NCI-H524 treated with DMSO at 0.1 percent for 48 hours (cell line): ENCODE data around the gene MPPE1.
"Not testable (repeated sequence)": the region's sequence is repeated elsewhere in the genome, so short reads cannot be mapped to it uniquely, and the experiment has no call there.

Source experiments
- DNase-seq: peaks from one replicate; lab custom pipeline; 2025; lab: John Stamatoyannopoulos, UW

Gene MPPE1

GRCh38 chr18:11908182-11909060 is at the start of gene MPPE1:
MPPE1 (minus strand) TSS chr18:11908317; CDS start chr18:11897264, 11,053 bp downstream.
- DNase-seq = no peak

GRCh38 chr18:11957636-11958035 is 49.5 kb upstream of the MPPE1 start:
- DNase-seq = no peak

DNA sequence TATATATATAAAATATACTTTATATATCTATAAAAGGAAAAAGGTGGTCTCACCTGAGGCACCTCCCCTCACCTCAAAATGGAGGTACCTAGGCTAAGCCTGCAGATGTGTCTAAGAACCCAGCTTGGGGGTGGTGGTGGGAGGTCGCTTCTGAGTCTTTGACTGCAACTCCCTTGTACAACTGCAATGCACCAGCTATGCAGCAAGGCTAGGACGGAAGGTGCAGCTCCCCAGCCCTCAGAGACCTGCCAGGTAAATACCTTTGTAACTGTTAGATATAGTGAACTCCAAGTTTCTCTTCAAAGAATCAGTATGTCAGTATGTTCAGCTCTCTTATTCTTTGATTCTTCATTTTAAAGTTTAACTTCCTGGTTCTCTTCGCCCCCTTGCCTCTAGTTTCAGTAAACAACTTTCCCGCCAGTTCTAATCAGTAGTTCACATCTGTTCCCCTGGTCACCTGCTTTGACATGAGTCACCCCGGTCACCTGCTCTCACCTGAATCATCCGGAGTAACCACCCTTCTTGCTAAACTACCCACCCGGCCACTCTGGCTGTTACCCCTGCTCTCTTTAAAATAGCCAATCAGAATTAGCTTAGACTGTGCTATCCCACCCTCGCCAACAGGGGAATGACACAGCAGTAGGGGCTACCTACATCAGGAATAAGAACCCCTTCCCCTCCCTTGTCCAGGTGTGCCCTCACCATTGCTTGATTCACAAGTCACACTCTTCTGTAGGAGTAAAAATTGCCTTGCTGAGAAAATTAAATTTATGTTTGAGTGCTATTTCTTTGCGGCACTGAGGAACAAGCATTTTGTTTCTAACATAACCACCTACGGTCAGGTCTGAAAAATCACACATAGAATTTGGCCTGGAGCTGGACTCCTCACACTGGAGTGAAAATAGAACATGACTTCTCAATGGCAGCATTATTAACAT is 48.5 kb upstream of the MPPE1 start:
- DNase-seq = no peak

DNA sequence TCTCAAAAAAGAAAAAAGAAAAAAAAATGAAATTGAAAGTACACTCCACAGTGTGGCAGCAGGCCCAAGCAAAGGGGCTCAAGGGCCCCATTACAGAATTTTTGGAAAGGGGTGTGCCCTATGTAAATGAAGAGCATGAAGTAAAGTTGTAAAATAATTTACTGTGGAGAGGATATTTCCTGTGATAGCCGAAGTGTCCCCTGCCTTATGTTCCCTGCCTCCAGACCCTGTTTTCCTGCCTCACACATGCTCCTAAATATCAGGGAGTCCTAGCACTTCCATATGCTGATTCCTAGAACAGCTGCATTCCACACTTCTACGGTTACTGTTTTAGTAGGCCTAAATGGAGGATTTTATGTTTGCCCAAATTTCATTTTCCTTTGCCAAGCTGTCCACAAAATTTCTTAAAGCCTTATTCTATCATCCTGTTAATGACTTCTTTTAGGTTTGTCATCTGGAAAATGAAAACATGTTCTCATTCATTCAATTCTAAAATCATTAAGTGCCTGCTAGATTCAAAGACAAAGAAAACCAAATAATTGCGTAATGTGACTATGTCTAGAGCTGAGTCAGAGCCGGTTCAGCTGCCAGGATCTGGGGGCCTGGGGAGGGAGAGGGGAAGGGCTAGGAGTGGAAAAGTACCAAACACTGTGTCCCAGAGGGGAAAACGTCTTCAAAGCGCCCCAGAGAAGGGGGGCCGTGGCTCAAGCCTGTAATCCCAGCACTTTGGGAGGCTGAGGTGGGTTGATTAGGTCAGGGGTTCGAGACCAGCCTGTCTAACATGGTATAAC is 47.3 kb upstream of the MPPE1 start:
- DNase-seq = no peak

DNA sequence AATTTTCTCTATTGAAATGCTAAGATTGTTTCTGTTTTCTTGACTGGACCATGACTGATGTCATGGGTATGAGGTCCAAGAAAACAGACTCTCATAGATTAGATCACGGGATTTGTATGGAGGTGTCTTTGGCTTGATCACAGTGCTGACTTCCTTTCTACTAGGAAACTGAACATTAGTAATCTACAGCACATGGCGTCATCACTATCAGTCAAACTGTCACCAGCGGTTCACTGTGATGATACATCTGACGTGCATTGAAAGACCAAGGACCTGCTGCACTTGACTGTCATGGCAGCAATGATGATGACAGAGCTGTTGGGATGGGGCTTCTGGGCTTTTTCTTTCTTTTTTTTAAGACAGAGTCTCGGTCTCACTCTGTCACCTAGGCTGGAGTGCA is 45.0 kb upstream of the MPPE1 start:
- DNase-seq = no peak

DNA sequence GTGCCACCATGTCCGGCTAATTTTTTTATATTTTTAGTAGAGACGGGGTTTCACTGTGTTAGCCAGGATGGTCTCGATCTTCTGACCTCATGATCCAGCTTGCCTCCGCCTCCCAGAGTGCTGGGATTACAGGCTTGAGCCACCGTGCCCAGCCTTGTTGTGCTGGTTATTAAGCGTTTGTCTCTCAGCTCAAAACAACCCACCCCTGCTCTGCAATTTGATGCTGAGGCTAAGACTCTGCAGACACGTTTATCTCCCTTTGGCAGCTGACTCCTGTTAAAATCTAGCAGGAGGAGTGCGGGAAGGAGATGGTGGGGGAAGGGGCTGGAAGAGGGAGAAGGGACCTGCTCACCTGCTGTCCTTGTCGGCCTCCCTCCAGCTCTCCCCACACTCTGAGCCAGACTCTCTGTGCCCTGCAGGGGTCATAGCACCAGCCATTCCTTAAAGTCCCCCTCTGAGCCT is 43.3 kb upstream of the MPPE1 start:
- no peak for DNase-seq

DNA sequence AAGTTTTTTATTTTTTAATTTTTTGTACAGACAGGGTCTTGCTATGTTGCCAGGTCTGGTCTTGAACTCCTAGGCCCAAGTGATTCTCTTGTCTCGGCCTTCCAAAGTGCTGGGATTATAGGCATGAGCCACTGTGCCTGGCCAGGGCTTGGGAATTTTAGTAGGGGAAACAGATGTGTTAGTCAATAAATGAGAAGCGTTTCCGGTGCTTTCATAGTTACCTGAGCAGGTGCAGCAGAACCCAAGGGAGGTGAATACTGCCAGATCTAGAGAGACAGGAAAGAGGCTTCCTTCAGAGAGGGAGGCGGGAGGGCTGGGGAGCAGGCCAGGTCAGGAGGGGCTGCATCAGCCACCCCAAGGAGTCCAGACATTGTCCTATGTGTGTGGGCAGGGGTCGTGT is 42.7 kb upstream of the MPPE1 start:
- no peak for DNase-seq

DNA sequence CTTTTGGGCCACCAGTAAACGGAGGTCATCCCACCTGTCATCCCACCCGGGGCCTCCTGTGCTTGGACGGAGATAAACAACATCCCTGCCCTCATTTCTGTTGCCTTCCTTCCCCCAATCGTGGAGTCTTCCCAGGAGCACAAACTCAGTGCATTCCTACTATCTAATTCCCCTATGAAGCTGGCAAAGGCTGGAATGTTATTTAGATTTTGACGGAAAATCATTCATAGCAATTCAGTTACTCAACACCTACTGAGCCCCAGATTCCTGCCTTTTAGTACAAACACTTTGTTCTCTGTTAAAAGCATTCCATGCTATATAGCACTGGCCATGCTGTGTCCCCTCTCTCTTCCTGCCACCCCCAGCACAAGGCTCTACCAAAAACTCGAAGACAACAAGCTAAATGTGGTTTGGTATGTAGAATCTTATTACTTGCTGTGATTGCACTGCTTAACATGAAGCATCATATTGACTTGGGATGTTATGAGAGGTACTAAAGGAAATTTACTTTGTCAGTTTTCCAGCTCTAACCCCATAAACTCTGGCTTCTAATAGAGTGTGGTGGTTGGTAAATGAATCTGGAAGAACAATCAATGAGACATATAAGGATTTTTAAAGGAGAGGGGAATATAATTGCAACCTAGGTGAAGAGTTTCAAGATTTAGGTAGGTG is 40.9 kb upstream of the MPPE1 start:
- no peak for DNase-seq

GRCh38 chr18:11947214-11948191 is 39.4 kb upstream of the MPPE1 start:
- DNase-seq = no peak

GRCh38 chr18:11946756-11947155 is 38.6 kb upstream of the MPPE1 start:
- DNase-seq = no peak

DNA sequence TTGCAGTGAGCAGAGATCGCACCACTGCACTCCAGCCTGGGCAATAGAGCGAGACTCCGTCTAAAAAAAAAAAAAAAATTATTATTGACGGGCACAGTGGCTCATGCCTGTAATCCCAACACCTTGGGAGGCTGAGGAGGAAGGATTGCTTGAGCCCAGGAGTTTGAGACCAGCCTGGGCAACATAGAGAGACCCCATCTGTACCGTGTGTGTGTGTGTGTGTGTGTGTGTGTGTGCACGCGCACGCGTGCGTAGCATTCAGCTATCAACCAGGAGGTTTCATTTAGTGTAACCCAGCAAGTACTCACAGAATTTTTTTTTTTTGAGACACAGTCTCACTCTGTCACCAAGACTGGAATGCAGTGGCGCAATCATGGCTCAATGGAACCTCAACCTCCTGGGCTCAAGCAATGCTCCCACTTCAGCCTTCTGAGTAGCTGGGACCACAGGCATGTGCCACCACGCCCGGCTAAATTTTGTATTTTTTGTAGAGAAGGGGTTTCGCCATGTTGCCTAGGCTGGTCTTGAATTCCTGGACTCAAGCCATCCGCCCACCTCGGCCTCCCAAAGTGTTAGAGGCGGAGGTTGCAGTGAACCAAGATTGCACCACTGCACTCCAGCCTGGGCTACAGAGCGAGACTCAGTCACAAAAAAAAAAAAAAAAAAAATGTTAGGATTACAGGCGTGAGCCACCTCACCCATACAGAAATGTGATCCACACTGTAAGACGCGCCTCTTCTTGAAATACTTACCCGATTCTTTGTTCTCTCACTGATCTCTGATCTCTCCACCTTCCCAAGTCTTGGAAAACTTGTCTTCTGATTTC is 37.9 kb upstream of the MPPE1 start:
- not testable (repeated sequence) for DNase-seq

- DNase-seq = no peak
Observed at GRCh38 chr18:11944786-11945185, 36.7 kb upstream of the MPPE1 start.

DNA sequence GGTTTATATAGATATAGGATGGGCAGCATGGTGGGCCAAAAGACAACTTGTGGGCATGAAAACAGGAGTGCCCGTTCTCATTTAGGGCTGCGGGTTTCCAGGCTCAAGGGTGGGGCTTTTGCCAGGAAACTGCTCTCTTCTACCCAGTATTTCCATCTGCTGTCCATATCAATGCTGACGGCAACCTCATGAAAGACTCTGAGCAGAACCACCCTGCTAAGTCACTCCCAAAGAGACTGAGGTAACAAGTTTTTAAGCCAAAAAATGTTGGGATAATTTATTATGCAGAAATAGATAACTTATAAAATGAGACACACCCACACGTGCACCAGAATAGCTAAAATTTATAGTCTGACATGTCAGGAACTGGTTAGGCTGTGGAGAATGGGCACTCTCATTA is 36.1 kb upstream of the MPPE1 start:
- DNase-seq = no peak

DNA sequence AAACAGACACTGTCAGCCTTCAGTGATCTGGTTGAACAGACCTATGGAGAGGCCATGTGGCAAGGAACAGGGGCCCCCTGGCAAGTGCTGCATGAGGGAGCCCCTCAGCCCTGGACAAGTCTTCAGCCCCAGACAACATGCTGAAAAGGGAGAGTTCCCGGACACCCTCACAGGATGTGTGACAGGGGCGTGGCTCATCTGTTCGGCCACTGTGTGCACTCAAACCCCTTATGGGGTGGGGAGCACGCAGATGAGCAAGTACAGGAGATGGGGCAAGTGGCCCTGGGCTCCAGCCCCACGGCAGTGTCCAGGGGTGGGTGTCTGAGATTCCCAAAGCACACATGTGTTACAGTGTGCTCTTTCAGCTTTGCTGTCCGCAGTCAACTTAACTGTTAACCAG is 35.4 kb upstream of the MPPE1 start:
- DNase-seq = no peak

GRCh38 chr18:11940956-11941355 is 32.8 kb upstream of the MPPE1 start:
- no peak for DNase-seq

DNA sequence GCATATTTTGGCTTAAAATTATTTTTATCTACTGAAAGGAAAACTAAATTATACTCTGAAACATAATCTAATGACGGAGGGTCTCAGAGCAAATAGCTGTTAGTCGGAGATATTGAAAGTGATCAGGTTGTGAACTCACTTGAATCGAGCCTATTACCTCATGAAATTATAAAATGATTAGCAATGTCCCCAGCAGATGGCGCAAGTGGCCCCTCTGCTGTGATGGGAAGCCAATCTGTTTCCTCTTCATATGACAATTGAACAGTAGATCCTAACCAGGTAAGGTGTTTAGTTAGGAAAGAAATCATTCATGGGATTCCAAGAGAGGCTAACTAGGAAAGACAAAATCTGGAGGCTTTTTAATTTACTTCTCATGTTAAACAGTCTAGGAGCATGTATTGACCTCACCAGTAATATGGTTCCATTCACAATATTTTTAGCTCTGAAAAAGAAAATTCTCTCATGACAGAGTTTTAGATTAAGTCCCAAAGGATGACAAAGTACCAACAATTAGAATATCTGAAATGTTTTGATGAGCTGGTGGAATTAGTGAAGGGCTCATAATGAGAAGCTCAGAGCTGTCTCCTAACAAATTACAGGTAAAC is 29.9 kb upstream of the MPPE1 start:
- no peak for DNase-seq

DNA sequence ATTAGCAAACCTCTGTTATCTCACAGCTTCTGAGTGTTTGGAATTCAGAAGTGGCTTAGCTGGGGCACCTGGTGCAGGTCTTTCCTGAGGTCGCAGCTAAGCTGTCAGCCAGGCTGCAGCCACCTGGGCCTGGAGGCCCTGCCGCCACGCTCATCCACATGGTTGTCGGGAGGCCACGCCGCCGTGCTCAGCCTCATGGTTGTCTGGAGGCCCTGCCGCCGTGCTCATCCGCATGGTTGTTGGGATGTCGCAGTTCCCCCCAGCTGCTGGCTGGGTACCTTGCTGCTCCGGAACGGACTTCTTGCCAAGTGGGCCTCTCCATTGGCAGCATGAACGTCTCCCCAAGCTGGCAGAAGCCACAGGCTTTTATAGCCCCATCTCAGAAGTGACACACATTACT is 24.3 kb upstream of the MPPE1 start:
- DNase-seq = no peak

DNA sequence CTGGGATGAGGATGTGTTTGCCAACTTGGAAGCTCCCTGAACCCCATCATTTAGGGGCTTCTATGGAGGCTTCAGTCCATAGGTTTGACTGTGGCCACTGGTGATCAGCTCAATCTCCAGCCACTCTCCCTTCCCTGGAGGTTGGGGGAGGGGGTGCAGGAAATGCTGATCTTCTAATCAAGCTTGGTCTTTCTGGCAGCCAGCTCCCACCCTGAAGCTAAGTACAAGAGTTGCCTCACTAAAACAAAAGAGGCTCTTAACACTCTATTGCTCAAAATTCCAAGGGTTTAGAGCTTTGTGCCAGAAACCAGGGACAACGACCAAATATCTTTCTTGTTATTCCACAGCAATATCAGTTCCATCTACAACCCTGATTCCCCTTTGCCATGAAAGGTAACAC is 19.4 kb upstream of the MPPE1 start:
- no peak for DNase-seq
